GM12875 (cell line): Measurements from ENCODE around the gene EPS8L3.
"Not testable (repeated sequence)": the region's sequence is repeated elsewhere in the genome, so short reads cannot be mapped to it uniquely, and the experiment has no call there.

Source experiments
- H3K4me3 ChIP-seq: one replicate; pipeline ENCODE4 v1.5.1; 2011; ENCODE audit warnings: low read depth, low read length, control low read depth
- CTCF ChIP-seq: IDR thresholded peaks from 2 replicates; pipeline ENCODE4 v1.5.1; 2011; ENCODE audit warnings: low read depth, mild to moderate bottlenecking, control low read depth, inconsistent platforms, low read length, moderate library complexity, borderline replicate concordance; ENCODE audit not compliant: insufficient read depth

Gene EPS8L3

GRCh38 chr1:109799445-109799844 lies 35.7 kb upstream of the EPS8L3 start:
- no peak for TF ChIP-seq CTCF
- no peak overlapping the region for H3K4me3 ChIP-seq

GRCh38 chr1:109797303-109797595 lies 33.5 kb upstream of the EPS8L3 start:
- H3K4me3 ChIP-seq: not testable (repeated sequence)

- no peak overlapping the region for H3K4me3 ChIP-seq
- TF ChIP-seq CTCF: no peak
Measured at GRCh38 chr1:109796484-109797302, 33.0 kb upstream of the EPS8L3 start.

GRCh38 chr1:109794319-109795132 lies 30.8 kb upstream of the EPS8L3 start:
- no peak for TF ChIP-seq CTCF
- no peak overlapping the region for H3K4me3 ChIP-seq

- H3K4me3 ChIP-seq: no peak overlapping the region
- no peak for TF ChIP-seq CTCF
Measured at GRCh38 chr1:109793486-109794318, 30.0 kb upstream of the EPS8L3 start.

- H3K4me3 ChIP-seq: no peak overlapping the region
- TF ChIP-seq CTCF: no peak
Measured at GRCh38 chr1:109793089-109793485, 29.4 kb upstream of the EPS8L3 start.

- no peak overlapping the region for H3K4me3 ChIP-seq
- TF ChIP-seq CTCF: no peak
Measured at GRCh38 chr1:109792056-109792831, 28.5 kb upstream of the EPS8L3 start.
